HG03095 (cell line): Measurements from ENCODE around the gene FUT2.

ENCODE experiments used
- ATAC-seq: cut with Tn5 transposase; IDR thresholded peaks from one replicate; pipeline ENCODE4 v1.9.1; 2021; ENCODE audit warnings: moderate library complexity; ENCODE audit not compliant: unreplicated experiment

FUT2 gene

GRCh38 chr19:48724796-48725753 is 29.3 kb downstream of the FUT2 start:
- ATAC-seq = no peak

- no peak for ATAC-seq
Observed at GRCh38 chr19:48726556-48726955, 30.8 kb downstream of the FUT2 start.

- ATAC-seq = no peak
Observed at GRCh38 chr19:48728911-48729664, 33.3 kb downstream of the FUT2 start.

- ATAC-seq = no peak
Observed at GRCh38 chr19:48731452-48731851, 35.7 kb downstream of the FUT2 start.

GRCh38 chr19:48734625-48735024 is 38.9 kb downstream of the FUT2 start:
- ATAC-seq = no peak

- ATAC-seq = no peak
Observed at GRCh38 chr19:48735031-48735615, 39.4 kb downstream of the FUT2 start.

- no peak for ATAC-seq
Observed at GRCh38 chr19:48737360-48737998, 41.7 kb downstream of the FUT2 start.

GRCh38 chr19:48738557-48739403 is 43.0 kb downstream of the FUT2 start:
- ATAC-seq = no peak

- ATAC-seq = no peak
Observed at GRCh38 chr19:48739404-48740163, 43.8 kb downstream of the FUT2 start.

- no peak for ATAC-seq
Observed at GRCh38 chr19:48740164-48740972, 44.6 kb downstream of the FUT2 start, which contains the start of gene RASIP1. RASIP1 (minus strand) TSS chr19:48740610; CDS start chr19:48740282, 328 bp downstream.

GRCh38 chr19:48741129-48741999 is 45.6 kb downstream of the FUT2 start:
- ATAC-seq = no peak

GRCh38 chr19:48742096-48742495 is 46.3 kb downstream of the FUT2 start:
- no peak for ATAC-seq

GRCh38 chr19:48745208-48745995 is 49.6 kb downstream of the FUT2 start:
- ATAC-seq = no peak

GRCh38 chr19:48746110-48746509 is 50.3 kb downstream of the FUT2 start:
- ATAC-seq = no peak

GRCh38 chr19:48746738-48747575 is 51.2 kb downstream of the FUT2 start, which contains the start of gene IZUMO1:
IZUMO1 (minus strand) TSS chr19:48746909; CDS start chr19:48745859, 1,050 bp downstream.
- no peak for ATAC-seq
